ENCODE measurements around the gene KMT2E.

DNA sequence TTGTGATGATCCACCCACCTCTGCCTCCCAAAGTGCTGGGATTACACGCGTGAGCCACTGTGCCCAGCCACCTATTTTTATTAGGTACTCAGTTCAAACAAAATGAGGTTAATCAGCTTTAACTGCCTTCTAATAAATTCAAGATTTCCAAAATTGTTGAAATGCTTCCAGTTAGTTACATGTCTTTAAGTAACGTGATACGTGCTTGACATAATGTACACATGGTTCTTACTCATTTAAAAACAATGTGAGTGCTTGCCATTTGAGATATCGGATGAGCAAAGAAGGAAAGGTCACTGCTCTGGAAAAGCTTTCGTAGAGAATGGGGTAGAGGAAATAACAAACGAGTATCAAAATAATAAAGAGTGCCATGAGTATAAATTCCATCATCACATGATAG lies 83.6 kb downstream of the KMT2E start:
- no peak for TF ChIP-seq POLR2A (IDR thresholded peaks at IDR 0.05)
- TF ChIP-seq POLR2AphosphoS5 (IDR thresholded peaks at IDR 0.05): no peak
